Peyer's patch (tissue), 4 donors: Measurements from ENCODE around the gene ATP2B3. TPM values are rescaled to one million over a fixed set of nuclear protein-coding genes. Genes with fewer than 3 reads are reported as not detected.

Source experiments
- DNase-seq, 3 donors: peaks; one replicate each; pipeline ENCODE4 v3.0.0-alpha.2; 2017 to 2019
- H3K27ac ChIP-seq, 4 donors: fragments of 200-600 bp; sonication (generic); one replicate each; pipeline ENCODE4 v1.5.1; 2016 to 2019
- H3K27me3 ChIP-seq, 2 donors: fragments of 200-600 bp; sonication (generic); one replicate each; pipeline ENCODE4 v1.5.1; 2019
- H3K36me3 ChIP-seq, 3 donors: fragments of 200-600 bp; sonication (generic); one replicate each; pipeline ENCODE4 v1.5.1; 2016 to 2019
- H3K4me1 ChIP-seq, 4 donors: fragments of 200-600 bp; sonication (generic); one replicate each; pipeline ENCODE4 v1.5.1; 2016 to 2019
- H3K4me3 ChIP-seq, 4 donors: fragments of 200-600 bp; sonication (generic); 1 replicate in 3 of 4; 2 replicates in 1 of 4; pipeline ENCODE4 v1.5.1; 2016 to 2019; ENCODE audit warnings: mild to moderate bottlenecking in 1 of 4
- H3K9me3 ChIP-seq, 4 donors: fragments of 200-600 bp; sonication (generic); one replicate each; pipeline ENCODE4 v1.5.1; 2016 to 2019; ENCODE audit warnings: mild to moderate bottlenecking in 1 of 4
- POLR2A ChIP-seq, 2 donors: fragments of 450-650 bp; IDR thresholded peaks; one replicate each; pipeline ENCODE4 v1.5.1; 2017; ENCODE audit warnings: antibody characterized with exemption in 2 of 2, mild to moderate bottlenecking in 2 of 2, moderate library complexity in 2 of 2
- total RNA-seq, 4 donors: library from RNA; depleted of rRNA; stranded (reverse); fragments of >200 nt; gene quantifications; one replicate each; pipeline ENCODE4 v1.1.0, GENCODE V29; 2016
- TF ChIP-seq, protein P1 (sequence below), 6 experiments: fragments of 450-650 bp in 4 of 6; fragments of 200-600 bp in 2 of 6; sonication (generic) in 1 of 6; IDR thresholded peaks; one replicate each; pipeline ENCODE4 v1.5.1; 2017 to 2019; ENCODE audit warnings: antibody characterized with exemption in 6 of 6, mild to moderate bottlenecking in 3 of 6, moderate library complexity in 1 of 6

Gene ATP2B3
- total RNA-seq, 4 donors from 2014 or later: not detected

DNA sequence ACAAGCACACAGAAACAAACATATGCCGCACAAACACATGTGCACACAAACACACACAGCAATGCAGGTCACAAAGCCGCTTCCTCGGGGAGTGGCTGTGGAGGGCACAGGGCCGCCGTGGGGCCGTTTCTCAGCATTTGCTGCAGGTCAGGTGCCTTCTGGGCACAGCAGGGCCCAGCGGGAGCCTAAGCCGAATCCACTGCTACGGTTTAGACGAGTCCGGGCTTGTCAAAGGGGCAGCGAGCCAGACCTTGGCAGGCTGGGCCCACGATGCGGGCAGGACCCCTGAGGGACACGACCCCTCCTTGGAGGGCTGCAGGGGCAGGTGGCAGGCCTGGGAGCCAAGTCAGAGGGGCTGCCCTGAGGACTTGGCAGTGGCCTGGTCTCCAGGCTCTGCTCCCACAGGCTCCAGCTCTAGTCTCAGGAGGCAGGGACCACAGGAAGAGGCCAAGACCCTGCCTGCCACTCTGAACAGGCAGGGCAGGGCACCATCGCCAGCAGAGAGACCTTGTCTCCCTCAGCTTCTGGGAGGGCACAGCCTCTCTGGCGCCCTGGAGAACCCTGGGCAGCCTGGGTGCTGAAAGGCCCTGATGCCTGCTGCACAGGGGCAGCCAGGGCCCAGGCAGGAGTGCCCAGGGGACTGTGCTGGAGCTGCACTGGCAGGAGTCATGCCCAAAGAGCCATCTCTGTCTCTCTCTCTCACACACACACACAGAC, 5.5 kb upstream of the ATP2B3 start:
- Histone ChIP-seq H3K27ac (no peak overlapping the region), H3K4me3 (no peak overlapping the region), H3K36me3 (no peaks in the 10 kb centered on the region), H3K9me3 (no peaks in the 10 kb centered on the region), H3K4me1 (peaks cover 0 to 4% (median 0%) of the 10 kb centered on the region in 4 donors), H3K27me3 (no peaks in the 10 kb centered on the region)
- no peak for DNase-seq
- no peak for TF ChIP-seq POLR2A (IDR thresholded peaks at IDR 0.05)
- TF ChIP-seq, protein P1, sequence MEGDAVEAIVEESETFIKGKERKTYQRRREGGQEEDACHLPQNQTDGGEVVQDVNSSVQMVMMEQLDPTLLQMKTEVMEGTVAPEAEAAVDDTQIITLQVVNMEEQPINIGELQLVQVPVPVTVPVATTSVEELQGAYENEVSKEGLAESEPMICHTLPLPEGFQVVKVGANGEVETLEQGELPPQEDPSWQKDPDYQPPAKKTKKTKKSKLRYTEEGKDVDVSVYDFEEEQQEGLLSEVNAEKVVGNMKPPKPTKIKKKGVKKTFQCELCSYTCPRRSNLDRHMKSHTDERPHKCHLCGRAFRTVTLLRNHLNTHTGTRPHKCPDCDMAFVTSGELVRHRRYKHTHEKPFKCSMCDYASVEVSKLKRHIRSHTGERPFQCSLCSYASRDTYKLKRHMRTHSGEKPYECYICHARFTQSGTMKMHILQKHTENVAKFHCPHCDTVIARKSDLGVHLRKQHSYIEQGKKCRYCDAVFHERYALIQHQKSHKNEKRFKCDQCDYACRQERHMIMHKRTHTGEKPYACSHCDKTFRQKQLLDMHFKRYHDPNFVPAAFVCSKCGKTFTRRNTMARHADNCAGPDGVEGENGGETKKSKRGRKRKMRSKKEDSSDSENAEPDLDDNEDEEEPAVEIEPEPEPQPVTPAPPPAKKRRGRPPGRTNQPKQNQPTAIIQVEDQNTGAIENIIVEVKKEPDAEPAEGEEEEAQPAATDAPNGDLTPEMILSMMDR (IDR thresholded peaks at IDR 0.05): no peak

DNA sequence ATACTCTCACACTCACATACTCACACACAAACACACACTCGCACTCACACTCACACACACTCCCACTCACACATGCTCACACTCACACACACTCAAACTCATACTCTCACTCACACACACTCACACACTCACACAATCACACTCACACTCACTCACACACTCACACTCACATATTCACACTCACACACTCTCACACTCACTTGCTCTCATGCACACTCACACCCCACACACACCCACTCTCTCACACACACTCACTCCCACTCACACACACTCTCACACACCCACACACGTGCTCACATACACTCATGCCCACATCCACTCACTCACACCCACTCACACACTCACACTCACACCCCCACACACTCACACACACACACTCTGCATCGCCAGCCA, 4.9 kb upstream of the ATP2B3 start:
- DNase-seq: no peak
- Histone ChIP-seq H3K27me3 (no peaks in the 10 kb centered on the region), H3K4me3 (no peak overlapping the region), H3K36me3 (no peaks in the 10 kb centered on the region), H3K27ac (no peak overlapping the region), H3K9me3 (no peaks in the 10 kb centered on the region), H3K4me1 (peaks cover 0 to 4% (median 0%) of the 10 kb centered on the region in 4 donors)
- TF ChIP-seq, protein P1 (IDR thresholded peaks at IDR 0.05): no peak
- TF ChIP-seq POLR2A (IDR thresholded peaks at IDR 0.05): no peak

DNA sequence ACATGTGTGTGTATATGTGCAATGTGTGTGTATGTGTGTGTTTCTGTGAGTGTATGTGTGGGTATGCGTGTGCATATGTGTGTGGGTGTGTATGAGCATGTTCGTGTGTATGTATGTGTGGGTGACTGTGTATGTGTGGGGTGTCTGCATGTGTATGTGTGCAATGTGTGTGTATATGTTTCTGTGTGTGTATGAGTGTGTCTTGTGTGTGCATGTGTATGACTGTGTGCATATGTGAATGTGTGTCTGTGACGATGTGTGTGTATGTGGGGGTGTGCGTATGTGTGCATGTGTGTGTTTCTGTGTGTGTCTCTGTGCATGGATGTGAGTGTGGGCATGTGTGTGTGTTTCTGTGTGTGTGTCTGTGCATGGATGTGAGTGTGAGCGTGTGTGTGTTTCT, 4.2 kb upstream of the ATP2B3 start:
- no peaks in the 10 kb centered on the region for H3K27me3 ChIP-seq
- no peak overlapping the region for H3K4me3 ChIP-seq
- H3K9me3 ChIP-seq: no peaks in the 10 kb centered on the region
- H3K36me3 ChIP-seq: no peaks in the 10 kb centered on the region
- no peak overlapping the region for H3K27ac ChIP-seq
- H3K4me1 ChIP-seq: no peaks in the 10 kb centered on the region
- no peak for DNase-seq
- TF ChIP-seq POLR2A (IDR thresholded peaks at IDR 0.05): no peak
- TF ChIP-seq, protein P1 (IDR thresholded peaks at IDR 0.05): no peak

DNA sequence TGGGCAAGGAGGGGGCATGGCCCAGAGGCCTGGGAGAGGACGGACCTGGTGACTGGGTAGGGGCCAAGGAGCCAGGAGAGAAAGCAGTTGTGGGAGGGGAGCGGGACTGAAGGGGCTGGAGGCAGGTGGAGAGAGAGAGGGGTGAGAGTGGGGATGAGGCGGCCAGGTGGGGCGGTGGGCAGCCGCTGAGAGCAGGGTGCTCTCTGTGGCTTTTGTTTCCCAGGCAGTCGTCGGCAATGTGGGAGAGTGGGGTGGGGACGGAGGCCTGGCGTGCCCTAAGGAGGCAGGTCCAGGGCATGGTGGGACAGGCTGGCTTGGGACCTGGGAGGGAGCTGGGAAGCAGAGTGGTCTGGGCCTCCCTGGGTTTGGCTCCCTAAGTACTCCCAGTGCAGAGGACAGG, 3.2 kb upstream of the ATP2B3 start:
- TF ChIP-seq, protein P1 (IDR thresholded peaks at IDR 0.05): no peak
- no peak for TF ChIP-seq POLR2A (IDR thresholded peaks at IDR 0.05)
- Histone ChIP-seq H3K9me3 (no peaks in the 10 kb centered on the region), H3K4me1 (no peaks in the 10 kb centered on the region), H3K27me3 (no peaks in the 10 kb centered on the region), H3K36me3 (no peaks in the 10 kb centered on the region), H3K27ac (no peak overlapping the region), H3K4me3 (no peak overlapping the region)
- DNase-seq: no peak

DNA sequence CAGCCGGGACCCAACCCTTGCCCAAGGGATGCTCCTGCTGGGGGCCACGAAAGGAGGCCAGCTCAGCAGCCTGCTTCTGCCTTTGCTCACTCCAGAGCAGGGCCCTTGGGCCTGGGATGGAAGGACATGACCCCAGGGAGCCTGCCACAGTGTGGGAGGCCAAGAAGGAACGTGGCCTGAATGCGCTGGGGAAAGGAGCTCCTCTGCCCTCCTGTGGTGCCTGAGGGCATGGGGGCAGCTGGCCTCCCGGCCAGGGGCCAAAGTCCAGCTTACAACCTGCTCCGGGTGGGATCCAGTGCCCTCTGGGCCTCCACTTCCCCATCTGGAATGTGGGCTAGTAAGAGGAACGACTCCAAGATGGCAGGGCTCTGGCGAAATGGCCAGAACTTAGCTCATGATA, 2.0 kb upstream of the ATP2B3 start:
- no peak overlapping the region for H3K4me3 ChIP-seq
- no peak overlapping the region for H3K27ac ChIP-seq
- H3K9me3 ChIP-seq: no peaks in the 10 kb centered on the region
- no peaks in the 10 kb centered on the region for H3K27me3 ChIP-seq
- H3K36me3 ChIP-seq: no peaks in the 10 kb centered on the region
- DNase-seq: no peak
- H3K4me1 ChIP-seq: no peaks in the 10 kb centered on the region
- TF ChIP-seq, protein P1 (IDR thresholded peaks at IDR 0.05): no peak
- no peak for TF ChIP-seq POLR2A (IDR thresholded peaks at IDR 0.05)
